GM10248 (cell line): ENCODE measurements around the gene SLC22A13.

Source experiments
- CTCF ChIA-PET: fragments of 300-600 bp; sonication (Branson Sonifier 250); formaldehyde crosslinking; extraction: SDS; loops from one replicate; lab custom pipeline; 2021; ENCODE audit warnings: antibody characterized with exemption; lab: Yijun Ruan, JAX
- POLR2A ChIA-PET: fragments of 350-650 bp; sonication (Branson Sonifier 250); formaldehyde crosslinking; extraction: SDS; loops from one replicate; lab custom pipeline; 2020; ENCODE audit warnings: antibody characterized with exemption; lab: Yijun Ruan, JAX
- DNase-seq: peaks from one replicate; pipeline ENCODE4 v3.0.0; 2012; ENCODE audit errors: extremely low spot score
- TF ChIP-seq, protein P1 (sequence below): IDR thresholded peaks from 2 replicates; pipeline ENCODE4 v1.5.1; 2012; ENCODE audit warnings: mild to moderate bottlenecking, low read depth; ENCODE audit errors: extremely low read depth, missing control alignments, control extremely low read depth

The SLC22A13 gene

DNA sequence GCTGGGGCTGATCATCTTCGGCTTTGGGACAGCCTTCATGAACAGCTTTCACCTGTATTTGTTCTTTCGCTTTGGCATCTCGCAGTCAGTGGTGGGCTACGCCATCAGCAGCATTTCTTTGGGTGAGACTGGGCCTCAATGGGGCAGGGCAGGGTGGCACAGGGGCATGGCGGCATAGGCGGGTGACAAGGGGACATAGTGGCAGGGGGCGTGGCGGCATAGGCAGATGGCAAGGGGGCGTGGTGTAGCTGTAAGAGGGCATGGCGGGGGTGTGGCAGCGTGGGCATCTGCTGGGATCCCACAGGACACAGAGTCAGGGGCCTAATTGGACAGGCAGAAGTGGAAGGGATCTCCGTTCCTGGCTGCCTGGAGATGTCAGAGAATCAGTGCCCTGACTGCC lies 42.0 kb downstream of the SLC22A13 start:
- ChIA-PET CTCF (interaction anchor here (1.2 kb wide), 1 partner anchor 36 kb away, joined by 3 read pairs; no protein-coding TSS in a partner anchor), POLR2A (no interaction called here)
- no peak for DNase-seq
- TF ChIP-seq, protein P1, sequence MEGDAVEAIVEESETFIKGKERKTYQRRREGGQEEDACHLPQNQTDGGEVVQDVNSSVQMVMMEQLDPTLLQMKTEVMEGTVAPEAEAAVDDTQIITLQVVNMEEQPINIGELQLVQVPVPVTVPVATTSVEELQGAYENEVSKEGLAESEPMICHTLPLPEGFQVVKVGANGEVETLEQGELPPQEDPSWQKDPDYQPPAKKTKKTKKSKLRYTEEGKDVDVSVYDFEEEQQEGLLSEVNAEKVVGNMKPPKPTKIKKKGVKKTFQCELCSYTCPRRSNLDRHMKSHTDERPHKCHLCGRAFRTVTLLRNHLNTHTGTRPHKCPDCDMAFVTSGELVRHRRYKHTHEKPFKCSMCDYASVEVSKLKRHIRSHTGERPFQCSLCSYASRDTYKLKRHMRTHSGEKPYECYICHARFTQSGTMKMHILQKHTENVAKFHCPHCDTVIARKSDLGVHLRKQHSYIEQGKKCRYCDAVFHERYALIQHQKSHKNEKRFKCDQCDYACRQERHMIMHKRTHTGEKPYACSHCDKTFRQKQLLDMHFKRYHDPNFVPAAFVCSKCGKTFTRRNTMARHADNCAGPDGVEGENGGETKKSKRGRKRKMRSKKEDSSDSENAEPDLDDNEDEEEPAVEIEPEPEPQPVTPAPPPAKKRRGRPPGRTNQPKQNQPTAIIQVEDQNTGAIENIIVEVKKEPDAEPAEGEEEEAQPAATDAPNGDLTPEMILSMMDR, result no peak

DNA sequence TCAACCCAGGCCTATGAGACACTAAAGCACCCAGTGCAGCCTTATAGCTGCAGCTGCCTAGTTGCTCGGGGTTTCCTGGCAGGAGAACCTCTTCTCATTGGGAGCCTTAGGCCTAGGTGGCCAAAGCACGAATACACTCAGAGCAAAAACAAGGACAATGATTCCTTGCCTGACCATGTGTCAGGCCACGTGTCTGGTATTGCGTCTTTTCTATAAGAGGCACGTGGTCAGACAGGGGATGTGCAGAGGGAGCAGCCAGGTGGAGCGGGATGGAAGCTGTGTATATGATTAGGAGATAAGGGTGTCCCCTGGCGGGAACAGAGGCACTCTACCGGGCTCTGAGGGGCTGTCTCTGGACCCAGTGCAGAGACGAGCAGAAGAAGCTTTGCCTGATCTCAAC lies 42.8 kb downstream of the SLC22A13 start:
- CTCF ChIA-PET, result interaction anchor here (2.5 kb wide), 1 partner anchor 10 kb away, joined by 19 read pairs; no protein-coding TSS in a partner anchor
- POLR2A ChIA-PET, result no interaction called here
- DNase-seq, result no peak
- TF ChIP-seq, protein P1, result no peak

DNA sequence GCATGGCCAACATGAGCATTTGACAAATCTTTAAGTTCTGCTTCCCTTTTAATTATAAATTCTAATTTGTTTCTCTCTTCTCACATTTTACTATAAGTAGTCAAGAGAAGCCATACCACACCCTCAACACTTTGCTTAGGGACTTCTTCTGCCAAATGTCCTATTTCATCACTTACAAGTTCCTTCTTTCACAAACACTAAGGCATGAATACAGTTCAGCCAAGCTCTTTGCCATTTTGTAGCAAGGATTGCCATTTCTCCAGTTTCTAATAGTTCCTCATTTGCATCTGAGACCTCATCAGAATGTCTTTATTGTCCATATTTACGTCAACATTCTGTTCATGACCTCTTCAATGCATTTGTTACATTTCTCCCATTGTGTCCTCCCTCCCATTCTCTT lies 45.9 kb downstream of the SLC22A13 start:
- POLR2A ChIA-PET, result no interaction called here
- TF ChIP-seq, protein P1, result no peak
- CTCF ChIA-PET, result no interaction called here
- DNase-seq, result no peak

DNA sequence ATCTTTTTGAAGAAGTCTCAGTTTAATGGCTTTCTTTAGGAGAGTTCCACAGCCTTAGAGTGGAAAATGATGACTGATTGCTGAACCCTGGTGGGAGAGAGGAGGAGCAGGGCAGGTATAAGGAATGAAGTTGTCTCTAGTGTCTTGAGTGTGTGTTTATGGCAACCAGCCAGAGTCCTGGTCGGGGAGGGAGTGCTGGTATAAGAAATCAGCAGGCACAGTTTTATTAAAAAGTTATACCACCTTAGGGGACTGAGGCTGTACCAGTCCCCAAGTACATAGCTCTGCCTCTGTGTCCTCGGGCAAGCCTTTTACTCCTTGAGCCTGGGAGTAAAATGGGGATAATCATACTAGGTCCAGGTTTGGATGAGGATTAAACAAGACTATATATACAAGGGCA lies 46.3 kb downstream of the SLC22A13 start:
- TF ChIP-seq, protein P1, result no peak
- POLR2A ChIA-PET, result no interaction called here
- DNase-seq, result no peak
- CTCF ChIA-PET, result no interaction called here

GRCh38 chr3:38312356-38312755 lies 46.7 kb downstream of the SLC22A13 start:
- ChIA-PET POLR2A (no interaction called here), CTCF (no interaction called here)
- DNase-seq, result no peak
- TF ChIP-seq, protein P1, result no peak

DNA sequence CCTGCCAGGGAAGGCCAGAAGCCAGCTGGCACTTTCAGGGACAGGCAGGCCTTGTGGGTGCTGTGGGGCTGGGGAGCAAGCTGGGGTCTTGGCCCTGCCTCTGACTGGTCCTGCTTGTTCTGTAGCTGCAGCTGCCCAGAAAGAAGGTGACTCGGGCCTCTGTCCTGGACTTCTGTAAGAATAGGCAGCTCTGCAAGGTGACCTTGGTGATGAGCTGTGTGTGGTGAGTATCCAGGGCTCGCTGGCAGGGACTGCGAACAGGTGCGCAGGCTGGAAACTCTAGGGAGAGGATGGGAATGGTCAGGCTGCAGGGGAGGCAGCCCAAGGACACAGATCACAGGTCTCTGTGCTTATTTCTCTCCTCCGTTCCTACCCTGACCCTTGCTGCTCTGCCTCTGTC lies 47.7 kb downstream of the SLC22A13 start:
- CTCF ChIA-PET, result no interaction called here

More for the DNA sequence above, 47.7 kb downstream of the SLC22A13 start:
- POLR2A ChIA-PET, result no interaction called here
- TF ChIP-seq, protein P1, result no peak
- DNase-seq, result no peak
